NCI-H82 (cell line): ENCODE results near the gene PRM1.

Source experiments
- DNase-seq: peaks from one replicate; lab custom pipeline; 2025; lab: John Stamatoyannopoulos, UW

Gene PRM1, protein sequence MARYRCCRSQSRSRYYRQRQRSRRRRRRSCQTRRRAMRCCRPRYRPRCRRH

DNA sequence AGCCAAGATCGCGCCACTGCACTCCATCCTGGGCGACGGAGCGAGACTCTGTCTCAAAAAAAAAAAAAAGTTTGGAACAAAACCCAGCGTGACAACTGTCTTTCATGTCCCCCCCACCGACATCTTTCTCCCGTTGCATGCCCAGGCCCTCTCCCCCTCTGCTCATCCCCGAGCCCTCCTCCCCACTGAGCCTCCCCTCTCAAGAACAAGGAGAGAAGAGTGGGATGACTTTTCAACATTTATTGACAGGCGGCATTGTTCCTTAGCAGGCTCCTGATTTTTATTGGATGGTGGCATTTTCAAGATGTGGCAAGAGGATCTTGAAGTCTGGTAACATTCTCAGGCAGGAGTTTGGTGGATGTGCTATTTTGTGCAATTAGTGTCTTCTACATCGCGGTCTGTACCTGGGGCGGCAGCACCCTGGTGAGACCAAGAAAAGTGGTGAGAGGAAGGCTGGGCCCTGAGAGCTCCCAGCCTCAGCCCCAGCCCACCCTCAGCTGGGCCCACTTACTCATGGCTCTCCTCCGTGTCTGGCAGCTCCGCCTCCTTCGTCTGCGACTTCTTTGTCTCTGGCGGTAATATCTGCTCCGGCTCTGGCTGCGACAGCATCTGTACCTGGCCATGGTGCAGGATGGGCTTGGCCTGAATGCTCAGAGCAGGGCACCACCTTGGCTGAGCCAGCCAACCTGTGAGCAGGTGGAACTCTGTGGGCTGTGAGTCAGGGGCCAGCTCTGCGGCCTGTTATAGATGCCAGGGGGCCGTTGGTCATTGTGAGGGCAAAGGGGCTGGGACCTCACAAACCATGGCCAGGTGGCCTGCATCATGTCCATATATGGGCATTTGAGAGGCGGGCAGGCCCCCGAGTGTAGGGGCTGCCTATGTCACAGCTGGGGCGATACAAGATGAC is at the start of gene PRM1:
PRM1 (minus strand) TSS at position 715 of the 907 bp plus-strand sequence; CDS start at position 623, 92 bp downstream.
- no peak for DNase-seq

DNA sequence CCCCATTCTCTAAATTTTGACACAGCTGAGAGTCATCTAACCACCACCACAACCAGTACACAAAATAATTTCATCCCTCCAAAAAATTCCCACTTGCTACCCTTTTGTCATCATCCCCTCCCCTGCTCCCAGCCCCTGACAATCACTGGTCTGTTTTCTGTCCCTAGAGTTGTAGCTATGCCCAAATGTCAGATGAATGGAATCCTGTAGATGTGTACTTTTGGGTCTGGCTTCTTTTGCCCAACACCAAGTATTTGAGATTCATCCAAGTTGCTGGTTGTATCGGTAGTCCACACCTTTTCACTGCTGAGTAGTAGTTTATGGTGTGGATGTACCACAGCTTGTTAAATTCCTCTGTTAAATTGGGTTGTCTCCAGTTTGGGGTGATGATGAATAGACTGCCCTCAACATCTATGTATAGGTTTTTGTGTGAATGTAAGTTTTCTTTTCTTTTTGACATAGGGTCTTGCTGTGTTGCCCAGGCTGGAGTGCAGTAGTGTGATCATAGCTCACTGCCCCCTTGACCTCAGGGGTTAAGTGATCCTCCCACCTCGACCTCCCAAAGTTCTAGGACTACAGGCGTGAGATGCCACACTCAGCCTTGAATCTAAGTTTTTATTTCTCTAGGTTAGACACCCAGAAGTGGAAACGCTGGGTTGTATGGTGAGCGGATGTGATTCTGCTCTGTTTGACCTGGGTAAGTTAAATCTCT is 49.6 kb upstream of the PRM1 start:
- DNase-seq = no peak

DNA sequence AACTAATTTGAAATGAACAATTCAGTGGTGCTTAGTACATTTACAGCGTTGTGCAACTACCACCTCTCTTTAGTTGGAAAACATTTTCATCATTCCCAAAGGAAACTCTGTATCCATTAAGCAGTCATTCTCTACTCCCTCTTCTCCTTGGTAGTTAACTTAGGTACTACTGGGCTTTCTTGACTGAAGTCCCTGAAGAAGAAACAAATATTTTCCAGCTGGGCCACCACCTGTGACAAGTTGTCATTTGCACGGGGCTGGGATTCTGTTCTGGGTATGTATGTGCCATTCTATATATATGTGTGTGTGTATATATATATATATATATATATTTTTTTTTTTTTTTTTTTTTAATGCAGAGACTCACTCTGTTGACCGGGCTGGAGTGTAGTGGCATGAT is 48.8 kb upstream of the PRM1 start:
- no peak for DNase-seq

DNA sequence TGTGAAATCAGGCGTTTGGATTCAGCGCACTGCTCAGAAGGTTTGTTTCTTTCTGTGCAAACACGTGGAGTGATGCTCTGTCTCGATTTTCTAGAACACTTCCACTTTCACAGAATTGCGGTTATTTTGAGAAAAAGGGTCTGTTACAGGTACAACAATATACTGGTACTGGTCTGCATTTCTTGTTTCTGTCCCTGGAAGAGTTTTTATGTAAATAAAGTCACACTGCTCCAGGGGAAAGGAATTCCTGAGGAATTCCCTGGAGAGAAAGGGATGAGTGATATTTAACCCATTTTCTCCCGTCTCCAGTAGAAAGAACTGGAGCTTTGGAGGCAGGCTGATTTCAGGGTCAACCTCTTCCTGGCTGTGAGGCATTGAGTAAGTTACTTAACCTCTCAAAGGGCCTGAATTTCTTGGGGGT is 48.0 kb upstream of the PRM1 start:
- DNase-seq = no peak

DNA sequence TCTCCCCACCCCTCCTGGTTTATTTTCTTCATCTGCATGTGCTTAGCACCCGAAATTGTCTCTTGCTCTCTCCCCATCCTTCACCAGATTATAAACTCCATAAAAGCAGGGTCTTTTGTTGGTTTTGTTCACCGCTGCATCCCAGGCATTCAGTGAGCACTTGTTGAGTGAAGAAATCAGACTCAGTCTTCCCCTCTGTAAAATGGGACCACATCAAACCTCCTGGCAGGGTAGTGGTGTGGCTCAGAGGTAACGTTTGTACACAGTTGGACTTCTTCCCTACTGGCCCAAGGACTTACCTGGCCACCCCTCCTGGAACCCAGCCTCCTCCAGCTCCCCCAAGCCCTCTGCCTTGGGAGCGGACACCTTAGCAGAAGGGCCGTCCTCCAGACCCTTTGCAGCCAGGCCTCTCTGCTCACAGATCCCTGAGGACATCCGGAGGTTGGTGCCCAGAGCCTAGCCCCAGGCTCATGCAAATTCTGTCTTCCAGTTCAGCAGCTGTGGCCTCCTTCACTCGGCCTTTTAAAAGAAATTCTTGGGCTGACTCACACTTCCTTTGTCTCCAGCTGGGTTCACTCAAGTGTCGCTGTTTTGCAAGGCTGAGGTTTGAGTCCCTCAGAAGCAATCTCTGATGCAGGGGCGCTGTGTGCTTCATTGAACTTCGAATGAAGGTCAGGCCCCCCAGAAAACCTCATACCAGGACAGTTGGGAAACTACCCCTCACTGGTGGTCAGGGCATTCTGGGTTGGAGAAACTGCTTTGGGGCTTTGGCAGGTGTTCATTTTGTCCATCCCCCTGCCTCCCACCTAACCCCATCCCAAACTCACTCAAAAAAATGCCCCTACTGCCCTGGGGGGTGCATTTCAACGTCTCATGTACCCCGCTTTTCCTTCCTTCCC is 47.3 kb upstream of the PRM1 start:
- no peak for DNase-seq

DNA sequence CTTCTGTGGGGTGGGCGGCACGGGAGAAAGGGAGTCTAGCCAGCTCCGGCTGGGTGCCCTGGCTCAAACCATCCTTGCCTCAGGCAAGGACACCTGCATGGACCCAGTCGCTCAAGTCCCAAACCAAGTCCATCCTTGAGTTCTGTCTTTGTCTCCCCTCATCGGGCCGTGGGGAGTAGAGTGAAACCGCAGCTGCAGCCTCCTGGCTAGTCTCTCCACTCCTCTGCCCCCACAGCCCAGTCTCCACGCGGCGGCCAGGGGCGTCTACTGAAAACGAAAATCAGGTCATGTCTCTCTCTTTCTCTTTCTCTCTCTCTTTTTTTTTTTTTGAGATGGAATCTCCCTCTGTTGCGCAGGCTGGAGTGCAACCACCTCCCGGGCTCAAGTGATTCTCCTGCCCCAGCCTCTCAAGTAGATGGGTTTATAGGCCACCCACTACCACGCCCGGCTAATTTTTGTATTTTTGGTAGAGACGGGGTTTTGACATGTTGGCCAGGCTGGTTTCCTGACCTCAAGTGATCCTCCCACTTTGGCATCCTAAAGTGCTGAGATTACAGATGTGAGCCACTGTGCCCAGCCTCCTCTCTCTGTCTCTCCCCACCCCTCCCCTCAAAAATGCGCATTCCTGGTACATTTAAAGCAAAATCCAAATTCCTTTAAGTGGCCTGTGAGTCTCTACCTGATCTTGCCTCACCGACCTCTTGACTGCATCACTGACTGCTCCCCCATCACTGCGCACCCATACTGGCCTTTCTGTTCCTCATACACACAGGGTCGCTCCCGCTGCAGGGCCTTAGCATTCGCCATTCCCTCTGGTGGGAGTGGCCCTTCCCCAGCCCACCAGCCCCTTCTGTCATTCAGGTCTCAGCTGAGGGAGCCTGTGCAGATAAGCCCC is 46.4 kb upstream of the PRM1 start:
- no peak for DNase-seq

DNA sequence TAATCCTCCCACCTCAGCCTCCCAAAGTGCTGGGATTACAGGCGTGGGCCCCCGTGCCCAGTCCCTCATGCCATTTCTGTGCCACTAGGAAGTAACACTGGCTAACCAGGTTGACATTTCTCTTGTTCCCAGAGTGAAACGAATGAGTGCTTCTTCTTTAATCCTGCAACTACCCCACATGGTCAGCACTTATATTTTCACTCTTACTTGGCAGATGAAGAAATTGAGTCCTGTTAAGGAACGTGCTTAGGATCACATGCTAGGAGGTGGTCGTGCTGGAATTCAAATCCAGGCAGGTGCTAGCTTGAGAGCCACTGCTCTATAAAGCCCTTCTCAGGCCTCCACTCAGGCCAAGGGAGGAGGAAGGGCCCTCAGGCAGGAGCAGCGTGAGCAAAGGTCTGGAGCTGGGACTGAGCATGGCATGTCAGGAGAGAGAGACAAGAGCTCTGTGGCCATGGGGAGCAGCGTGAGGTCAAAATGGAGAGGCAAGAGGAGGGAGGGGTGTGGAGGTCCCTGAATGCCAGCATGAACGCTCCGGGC is 45.7 kb upstream of the PRM1 start:
- DNase-seq = no peak

DNA sequence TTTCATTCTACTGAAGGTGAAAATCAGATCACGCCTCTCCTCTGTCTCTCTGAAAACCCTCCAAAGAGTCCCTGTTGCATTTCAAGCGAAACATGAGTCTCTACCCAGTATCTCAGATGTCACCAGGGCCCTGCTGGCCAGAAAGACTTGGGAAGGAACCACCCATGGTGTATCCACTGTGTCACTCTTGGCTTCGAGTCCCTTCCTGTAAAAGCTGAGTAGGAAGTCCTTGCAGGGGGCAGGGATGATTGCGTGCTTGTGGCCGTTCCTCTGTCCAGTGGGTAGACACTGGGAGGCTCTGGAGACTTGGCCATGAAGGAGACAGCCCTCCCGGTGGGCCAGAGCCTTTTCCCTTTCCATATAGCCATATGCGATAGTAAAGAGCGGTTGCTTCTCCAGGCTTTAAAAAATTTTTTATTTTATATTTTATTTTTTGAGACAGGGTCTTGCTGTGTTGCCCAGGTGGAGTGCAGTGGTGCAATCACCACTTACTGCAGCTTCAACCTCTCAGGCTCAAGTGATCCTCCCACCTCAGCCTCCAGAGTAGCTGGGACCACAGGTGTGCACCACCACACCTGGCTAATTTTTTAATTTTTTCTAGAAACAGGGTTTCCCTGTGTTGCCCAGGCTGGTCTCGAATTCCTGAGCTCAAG is 45.1 kb upstream of the PRM1 start:
- DNase-seq = no peak

DNA sequence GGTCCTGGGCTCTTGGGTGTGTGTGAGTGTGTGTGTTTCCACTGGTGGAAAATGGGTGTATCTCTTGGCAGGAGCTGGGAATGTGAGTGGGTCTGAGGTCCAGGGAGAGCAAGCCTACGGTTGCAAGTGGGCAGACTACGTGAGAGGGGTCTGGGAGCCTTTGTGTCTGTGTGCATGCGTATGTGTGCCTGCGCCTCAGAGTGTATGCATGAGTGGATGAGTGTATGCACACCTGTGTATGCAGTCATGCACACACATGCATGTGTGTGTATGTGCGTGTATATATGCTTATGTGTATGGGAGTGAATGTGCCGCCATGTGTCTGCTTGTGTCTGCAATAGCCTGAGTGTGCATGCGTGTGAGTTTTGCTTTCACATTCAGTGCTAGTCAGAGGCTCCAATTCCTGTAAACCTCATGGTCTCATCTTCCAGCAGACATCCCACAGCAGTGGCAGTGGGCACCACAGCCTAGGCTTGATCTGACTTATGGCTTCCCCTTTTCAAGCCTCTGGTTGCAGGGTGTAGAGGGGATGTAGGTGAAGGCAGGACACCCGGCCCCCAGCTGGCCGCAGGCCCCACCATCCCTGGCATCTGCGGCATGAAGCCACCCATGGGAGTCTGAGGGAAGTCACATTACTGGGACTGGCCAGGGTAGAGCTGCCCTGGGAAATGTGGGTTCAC is 44.4 kb upstream of the PRM1 start:
- no peak for DNase-seq

DNA sequence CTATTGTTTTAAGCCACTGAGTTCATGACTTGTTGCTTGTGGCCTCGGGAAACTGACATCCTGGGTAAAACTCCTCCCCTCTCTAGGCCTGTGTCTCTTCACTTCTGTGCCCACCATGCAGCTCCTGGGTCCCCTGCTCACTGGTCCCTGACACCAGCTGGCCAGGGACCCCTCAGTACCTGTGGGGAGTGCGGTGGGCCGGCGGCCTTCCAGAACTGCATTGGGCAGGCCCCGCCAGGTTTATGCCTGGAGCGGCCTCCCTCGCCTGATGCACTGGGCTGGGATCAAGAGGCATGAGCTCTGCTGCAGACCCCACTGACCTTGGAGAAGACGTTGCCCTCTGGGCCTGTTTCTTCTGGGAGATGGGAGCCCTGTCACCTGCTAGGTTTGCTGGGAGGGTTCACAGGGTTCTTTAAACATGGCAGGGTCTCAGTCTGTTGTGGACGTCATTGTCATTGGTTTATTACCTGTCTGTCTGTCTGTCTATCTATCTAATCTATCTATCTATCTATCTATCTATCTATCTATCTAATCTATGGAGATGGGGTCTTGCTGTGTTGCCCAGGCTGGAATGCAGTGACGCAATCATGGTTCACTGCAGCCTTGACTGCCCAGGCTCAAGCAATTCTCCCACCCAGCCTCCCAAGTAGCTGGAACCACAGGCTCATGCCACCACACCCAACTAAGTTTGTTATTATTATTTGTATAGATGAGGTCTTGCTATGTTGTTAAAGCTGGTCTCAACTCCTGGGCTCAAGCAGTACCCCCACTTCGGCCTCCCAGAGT is 42.6 kb upstream of the PRM1 start:
- no peak for DNase-seq

DNA sequence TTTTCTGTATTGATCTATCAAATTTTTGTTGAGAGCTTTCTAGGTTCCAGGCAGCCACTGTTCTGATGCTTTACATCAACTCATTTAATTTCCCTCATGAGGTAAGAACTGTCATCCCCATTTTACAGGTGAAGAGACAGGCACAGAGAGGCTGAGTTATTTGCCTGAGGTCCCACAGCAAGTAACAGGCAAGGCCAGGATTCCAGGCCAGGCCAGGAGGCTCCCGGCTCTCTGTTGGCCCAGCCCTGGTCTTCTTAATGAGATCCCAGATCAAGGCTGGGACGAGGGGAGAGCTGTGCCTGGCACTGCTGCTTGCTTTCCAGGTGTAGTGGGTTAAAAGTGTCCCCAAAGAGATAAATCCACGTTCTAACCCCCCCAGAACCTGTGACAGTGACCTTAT is 41.7 kb upstream of the PRM1 start:
- DNase-seq = no peak

DNA sequence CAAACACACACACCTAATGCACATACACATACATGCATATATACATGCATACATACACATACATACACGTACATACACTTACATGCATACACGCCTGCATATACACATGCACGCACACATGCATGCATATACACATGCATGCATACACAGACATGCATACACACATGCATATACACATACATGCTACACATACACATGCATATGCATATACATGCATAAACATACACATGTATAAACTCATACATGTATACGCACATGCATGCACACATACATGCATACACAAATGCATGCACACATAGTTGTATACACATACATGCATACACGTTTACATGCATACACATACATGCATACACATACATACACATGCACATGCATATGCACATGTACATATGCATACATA is 40.5 kb upstream of the PRM1 start:
- DNase-seq = no peak

DNA sequence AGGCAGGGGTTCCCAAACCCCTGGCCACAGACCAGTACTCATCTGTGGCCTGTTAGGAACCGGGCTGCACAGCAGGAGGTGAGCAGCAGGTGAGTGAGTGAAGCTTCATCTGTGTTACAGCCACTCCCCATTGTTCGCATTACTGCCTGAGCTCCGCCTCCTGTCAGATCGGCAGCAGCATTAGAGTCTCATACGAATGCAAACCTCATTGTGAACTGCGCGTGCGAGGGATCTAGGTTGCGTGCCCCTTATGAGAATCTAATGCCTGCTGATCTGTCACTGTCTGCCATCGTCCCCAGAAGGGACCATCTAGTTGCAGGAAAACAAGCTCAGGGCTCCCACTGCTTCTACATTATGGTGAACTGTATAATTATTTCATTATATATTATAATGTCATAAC is 39.0 kb upstream of the PRM1 start:
- DNase-seq = peak; percentile 41

DNA sequence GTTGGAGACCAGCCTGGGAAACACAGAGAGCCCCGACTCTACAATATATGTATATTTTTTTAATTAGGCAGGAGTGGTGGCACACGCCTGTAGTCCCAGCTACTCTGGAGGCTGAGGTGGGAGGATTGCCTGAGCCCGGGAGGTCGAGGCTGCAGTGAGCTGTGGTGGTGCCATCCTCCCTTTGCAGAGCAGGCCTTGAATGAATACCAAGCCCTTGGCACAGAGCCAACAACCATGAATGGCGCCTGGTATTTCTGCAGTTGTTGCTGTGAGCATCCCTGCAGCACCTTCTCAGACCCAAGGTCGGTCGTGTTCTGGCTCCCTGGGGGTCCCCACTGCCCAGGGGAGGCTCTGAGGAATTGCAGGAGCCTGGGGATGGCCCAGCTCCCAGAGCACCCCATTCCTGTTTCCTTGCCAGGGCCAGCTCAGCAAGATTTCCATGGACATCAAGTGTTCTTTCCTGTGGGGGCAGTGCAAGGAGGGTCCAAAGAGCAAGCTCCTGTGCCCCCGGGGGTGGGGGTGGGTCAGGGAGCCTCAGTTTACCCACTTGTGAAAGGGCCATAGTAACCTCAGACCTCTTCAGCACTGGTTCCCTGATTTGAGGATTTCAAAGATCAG is 38.5 kb upstream of the PRM1 start:
- DNase-seq = peak; percentile 31

DNA sequence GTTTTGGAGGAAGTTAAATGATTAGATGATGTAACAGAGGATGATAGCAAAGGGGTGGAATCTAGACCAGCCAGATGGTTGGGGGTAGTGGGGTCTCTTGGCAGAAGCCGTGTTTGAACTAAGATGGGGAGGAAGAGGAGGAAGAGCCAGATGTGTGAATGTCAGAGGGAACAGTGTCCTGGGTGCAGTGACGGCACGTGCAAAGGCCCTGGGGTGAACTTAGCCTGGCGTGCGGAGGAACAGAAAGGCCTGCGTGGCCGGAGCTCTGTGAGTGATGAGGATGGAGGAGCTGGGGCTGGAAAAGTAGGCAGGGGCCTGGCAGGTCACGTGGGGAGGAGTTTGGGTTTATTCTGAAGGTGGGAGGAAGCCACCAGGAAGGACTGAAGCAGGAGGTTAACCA is 37.7 kb upstream of the PRM1 start:
- no peak for DNase-seq

DNA sequence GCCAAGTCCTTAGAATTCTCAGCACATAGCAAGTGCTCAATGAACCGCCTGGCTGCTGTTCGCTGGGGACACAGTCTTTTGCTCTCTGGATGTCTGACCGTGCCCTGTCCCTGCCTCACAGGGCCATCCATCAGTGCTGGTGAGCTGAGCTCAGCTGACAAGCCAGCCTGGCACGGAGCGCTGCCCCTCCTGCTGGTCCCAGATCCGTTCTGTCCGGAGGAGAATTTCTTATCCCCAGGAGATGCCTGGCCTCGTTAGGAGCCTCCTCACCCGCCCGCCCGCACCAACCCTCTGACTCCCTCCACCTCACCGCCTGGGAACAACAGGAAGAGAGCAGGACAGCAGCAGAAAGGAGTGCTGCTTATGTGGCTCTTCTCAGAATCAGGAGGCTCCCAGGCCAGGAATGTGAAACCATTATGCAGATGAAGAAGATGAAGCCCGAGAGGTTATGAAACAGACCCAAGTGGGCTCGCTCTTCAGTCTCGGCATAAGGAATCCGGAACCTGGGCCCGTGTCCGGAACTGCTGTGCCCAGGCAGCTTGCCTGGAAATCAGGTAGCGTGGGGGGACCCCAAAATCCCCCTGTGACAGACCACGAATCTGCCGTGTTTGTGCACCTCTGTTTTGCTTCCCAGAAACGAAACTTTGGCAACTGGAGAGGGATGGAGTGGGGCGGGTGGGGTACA is 35.3 kb upstream of the PRM1 start:
- no peak for DNase-seq

DNA sequence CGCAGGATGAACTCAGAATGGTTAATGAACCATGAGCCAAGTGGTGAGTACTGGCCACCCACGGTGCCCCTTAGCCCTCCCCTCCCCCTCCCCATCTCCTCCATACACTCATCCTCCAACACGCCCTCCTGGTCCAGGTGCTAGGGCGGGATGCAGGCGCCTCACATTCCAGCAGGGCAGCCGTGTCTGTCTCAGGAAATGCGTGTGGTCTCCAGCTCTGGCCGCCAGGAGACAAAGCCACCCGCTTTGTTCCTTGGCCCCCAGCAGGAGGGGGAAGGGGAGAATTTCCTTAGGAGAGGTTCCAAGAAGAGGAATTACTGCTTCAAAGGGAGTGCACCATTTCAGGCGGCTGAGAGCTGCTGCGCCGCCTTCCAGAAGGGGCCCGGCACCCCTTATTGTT is 34.4 kb upstream of the PRM1 start:
- DNase-seq = no peak
